Uterus (tissue), 4 donors: Measurements from ENCODE around the gene CDKAL1. TPM values are rescaled to one million over a fixed set of nuclear protein-coding genes. Genes with fewer than 3 reads are reported as not detected.

Experiments used
- DNase-seq, 2 donors: peaks; one replicate each; pipeline ENCODE4 v3.0.0-alpha.2; 2019 to 2020
- H3K27ac ChIP-seq, 2 donors: fragments of 200-600 bp; sonication (generic); 1 replicate in 1 of 2; 2 replicates in 1 of 2; pipeline ENCODE4 v1.5.1; 2016 to 2018
- H3K27me3 ChIP-seq, 2 donors: fragments of 200-600 bp; sonication (generic); one replicate each; pipeline ENCODE4 v1.5.1; 2018 to 2019; ENCODE audit warnings: control low read depth in 1 of 2
- H3K36me3 ChIP-seq, 2 donors: fragments of 200-600 bp; sonication (generic); one replicate each; pipeline ENCODE4 v1.5.1; 2019; ENCODE audit warnings: control low read depth in 1 of 2
- H3K4me1 ChIP-seq, 2 donors: fragments of 200-600 bp; sonication (generic); one replicate each; pipeline ENCODE4 v1.5.1; 2018 to 2019; ENCODE audit warnings: control low read depth in 1 of 2
- H3K4me3 ChIP-seq, 2 donors: fragments of 200-600 bp; sonication (generic); 1 replicate in 1 of 2; 2 replicates in 1 of 2; pipeline ENCODE4 v1.5.1; 2018 to 2019; ENCODE audit warnings: mild to moderate bottlenecking in 1 of 2
- H3K9me3 ChIP-seq, 2 donors: fragments of 200-600 bp; sonication (generic); one replicate each; pipeline ENCODE4 v1.5.1; 2019; ENCODE audit warnings: control low read depth in 1 of 2
- POLR2A ChIP-seq, 2 donors: fragments of 450-650 bp; IDR thresholded peaks; one replicate each; pipeline ENCODE4 v1.6.1; 2016; ENCODE audit warnings: antibody characterized with exemption in 2 of 2, mild to moderate bottlenecking in 1 of 2, moderate library complexity in 1 of 2
- intact Hi-C: fragments of 100-400 bp; cut with DNase I; formaldehyde crosslinking; loops from one replicate; pipeline ENCODE4 v1.15.1; 2023; ENCODE audit warnings: low total_unique reads
- total RNA-seq, 4 donors: library from RNA; depleted of rRNA in 3 of 4; stranded (reverse); fragments of >200 nt in 3 of 4; gene quantifications; one replicate each; pipeline versions ENCODE4 v1.1.0 to v1.2.4, GENCODE V29; 2014 to 2023
- TF ChIP-seq, protein P1 (sequence below), 4 experiments: fragments of 200-600 bp in 2 of 4; fragments of 450-650 bp in 2 of 4; sonication (generic) in 2 of 4; IDR thresholded peaks; one replicate each; pipeline ENCODE4 v1.5.1; 2016 to 2019; ENCODE audit warnings: antibody characterized with exemption in 4 of 4, mild to moderate bottlenecking in 2 of 4, moderate library complexity in 1 of 4
- donor health status: DM: yes; HTN: yes; CAD: no.

CDKAL1 gene
- total RNA-seq, 4 donors from 2014 or later = 5.0 to 51.7 (median 18.9) TPM

DNA sequence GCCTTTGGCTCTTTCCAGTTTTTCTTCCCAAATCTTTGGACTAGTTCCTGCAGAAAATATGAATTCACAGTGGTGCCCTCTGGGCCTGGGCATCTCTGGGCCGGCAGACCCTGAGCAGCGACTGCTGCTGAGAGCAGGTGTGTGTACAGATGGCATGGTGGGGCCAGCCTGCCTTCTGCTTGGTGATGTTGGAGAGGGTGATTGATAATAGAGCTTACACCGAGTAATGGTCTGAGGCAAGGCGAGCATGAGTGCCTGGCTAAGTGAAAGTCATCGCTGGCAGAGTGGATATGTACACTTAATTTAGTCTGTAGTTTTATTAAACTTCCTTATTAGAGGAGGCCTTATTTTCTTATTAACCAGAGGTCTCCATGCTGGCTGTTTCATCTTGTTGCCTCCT, 156.9 kb downstream of the CDKAL1 start:
- Histone ChIP-seq H3K27me3 (no peaks in the 10 kb centered on the region), H3K36me3 (no peaks in the 10 kb centered on the region), H3K27ac (no peak overlapping the region), H3K4me3 (no peak overlapping the region), H3K4me1 (no peaks in the 10 kb centered on the region), H3K9me3 (no peaks in the 10 kb centered on the region)
- no peak for TF ChIP-seq POLR2A (IDR thresholded peaks at IDR 0.05)
- TF ChIP-seq, protein P1, sequence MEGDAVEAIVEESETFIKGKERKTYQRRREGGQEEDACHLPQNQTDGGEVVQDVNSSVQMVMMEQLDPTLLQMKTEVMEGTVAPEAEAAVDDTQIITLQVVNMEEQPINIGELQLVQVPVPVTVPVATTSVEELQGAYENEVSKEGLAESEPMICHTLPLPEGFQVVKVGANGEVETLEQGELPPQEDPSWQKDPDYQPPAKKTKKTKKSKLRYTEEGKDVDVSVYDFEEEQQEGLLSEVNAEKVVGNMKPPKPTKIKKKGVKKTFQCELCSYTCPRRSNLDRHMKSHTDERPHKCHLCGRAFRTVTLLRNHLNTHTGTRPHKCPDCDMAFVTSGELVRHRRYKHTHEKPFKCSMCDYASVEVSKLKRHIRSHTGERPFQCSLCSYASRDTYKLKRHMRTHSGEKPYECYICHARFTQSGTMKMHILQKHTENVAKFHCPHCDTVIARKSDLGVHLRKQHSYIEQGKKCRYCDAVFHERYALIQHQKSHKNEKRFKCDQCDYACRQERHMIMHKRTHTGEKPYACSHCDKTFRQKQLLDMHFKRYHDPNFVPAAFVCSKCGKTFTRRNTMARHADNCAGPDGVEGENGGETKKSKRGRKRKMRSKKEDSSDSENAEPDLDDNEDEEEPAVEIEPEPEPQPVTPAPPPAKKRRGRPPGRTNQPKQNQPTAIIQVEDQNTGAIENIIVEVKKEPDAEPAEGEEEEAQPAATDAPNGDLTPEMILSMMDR (IDR thresholded peaks at IDR 0.05) = no peak
- DNase-seq = no peak
- intact Hi-C loops = no loop called here

DNA sequence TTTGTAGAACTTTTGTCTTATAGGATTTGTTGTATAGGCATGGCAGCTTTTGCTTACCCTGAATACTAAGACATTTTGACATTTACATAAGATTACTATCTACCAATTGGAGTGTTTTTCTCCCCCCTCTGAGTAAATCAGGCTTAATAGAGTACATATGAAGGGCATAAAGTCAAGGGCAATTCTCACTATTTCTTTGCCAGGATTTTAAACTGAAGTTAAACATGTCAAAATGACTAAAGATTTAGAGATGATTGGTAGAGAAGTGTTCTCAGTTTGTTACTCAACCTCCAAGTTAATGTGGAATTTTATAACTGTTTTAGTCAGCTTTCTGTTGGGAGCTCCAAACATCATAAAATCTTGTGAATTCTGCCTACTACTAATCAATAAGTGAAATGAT, 157.8 kb downstream of the CDKAL1 start:
- no peak for DNase-seq
- no peak for TF ChIP-seq POLR2A (IDR thresholded peaks at IDR 0.05)
- TF ChIP-seq, protein P1 (IDR thresholded peaks at IDR 0.05) = no peak
- H3K27me3 ChIP-seq = no peaks in the 10 kb centered on the region
- H3K36me3 ChIP-seq = no peaks in the 10 kb centered on the region
- intact Hi-C loops = no loop called here
- no peaks in the 10 kb centered on the region for H3K4me1 ChIP-seq
- H3K27ac ChIP-seq = no peak overlapping the region
- no peak overlapping the region for H3K4me3 ChIP-seq
- no peaks in the 10 kb centered on the region for H3K9me3 ChIP-seq

DNA sequence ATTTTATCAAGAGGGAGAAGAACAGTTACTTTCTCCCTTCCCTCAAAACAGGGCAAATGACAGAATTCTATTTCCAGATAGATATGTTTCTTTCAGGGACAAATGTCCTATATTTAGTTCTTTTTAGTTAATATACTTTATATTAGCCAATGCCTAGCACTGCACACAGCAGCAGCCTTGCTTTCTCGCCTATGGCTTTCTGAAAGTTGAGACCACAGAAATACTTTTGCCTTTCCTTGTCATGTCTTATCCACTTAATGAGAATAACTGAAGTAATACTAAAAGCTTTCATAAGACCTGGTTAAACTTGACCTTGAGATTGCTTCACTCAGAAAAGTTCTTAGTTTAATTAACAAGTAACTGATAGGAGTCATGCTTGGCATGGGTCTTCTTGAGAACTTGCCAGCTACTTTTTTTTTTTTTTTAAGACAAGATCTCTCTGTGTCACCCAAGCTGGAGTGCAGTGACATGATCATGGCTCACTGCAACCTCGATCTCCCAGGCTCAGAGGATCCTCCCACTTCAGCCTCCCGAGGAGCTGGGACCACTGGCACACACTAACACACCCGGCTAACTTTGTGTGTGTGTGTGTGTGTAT, 159.3 kb downstream of the CDKAL1 start:
- no peak for DNase-seq
- no peak overlapping the region for H3K27ac ChIP-seq
- H3K36me3 ChIP-seq = no peaks in the 10 kb centered on the region
- H3K9me3 ChIP-seq = no peaks in the 10 kb centered on the region
- H3K4me1 ChIP-seq = no peaks in the 10 kb centered on the region
- intact Hi-C loops = no loop called here
- no peak overlapping the region for H3K4me3 ChIP-seq
- TF ChIP-seq, protein P1 (IDR thresholded peaks at IDR 0.05) = no peak
- TF ChIP-seq POLR2A (IDR thresholded peaks at IDR 0.05) = no peak
- H3K27me3 ChIP-seq = no peaks in the 10 kb centered on the region

DNA sequence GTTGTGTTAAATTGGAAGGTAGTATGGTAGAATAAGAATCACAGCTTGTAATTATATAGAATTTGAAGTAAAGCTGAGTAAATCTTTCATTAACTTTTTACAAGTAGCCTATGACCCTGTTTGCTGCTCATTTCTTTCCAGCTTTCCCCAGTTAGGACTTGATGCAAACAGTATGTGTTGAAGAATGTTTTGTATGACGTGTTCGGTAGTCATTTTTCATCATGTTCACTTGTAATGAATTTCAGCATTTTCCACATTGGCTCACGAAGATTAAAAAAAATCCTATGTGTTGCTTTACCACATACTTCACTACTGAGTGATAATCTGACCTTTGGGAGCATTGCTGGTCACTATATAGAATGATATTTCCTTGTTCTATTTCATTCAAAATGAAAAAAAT, 162.4 kb downstream of the CDKAL1 start:
- Histone ChIP-seq H3K27ac (no peak overlapping the region), H3K4me3 (no peak overlapping the region), H3K9me3 (no peaks in the 10 kb centered on the region), H3K36me3 (no peaks in the 10 kb centered on the region), H3K27me3 (no peaks in the 10 kb centered on the region), H3K4me1 (no peaks in the 10 kb centered on the region)
- intact Hi-C loops = no loop called here
- no peak for TF ChIP-seq POLR2A (IDR thresholded peaks at IDR 0.05)
- TF ChIP-seq, protein P1 (IDR thresholded peaks at IDR 0.05) = no peak
- no peak for DNase-seq

DNA sequence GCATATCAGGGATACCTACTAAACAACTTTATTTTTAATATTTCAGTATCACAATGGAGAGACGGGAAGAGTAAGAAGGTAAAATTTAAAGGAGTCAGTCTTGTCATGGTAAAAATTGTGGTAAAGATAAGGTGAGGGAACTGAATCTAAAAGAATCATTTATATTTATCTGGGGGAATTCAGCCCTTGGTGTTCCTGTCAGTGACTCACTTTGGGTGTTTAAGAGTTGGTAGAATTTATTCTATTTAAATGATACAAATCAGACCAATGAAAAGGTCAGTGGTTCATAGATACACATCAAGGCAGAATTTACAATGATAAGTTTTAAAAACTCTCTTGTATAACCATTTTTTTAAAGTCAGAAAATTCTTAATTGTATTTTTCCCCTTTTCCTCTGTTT, 164.4 kb downstream of the CDKAL1 start:
- no peaks in the 10 kb centered on the region for H3K36me3 ChIP-seq
- H3K9me3 ChIP-seq = no peaks in the 10 kb centered on the region
- H3K27ac ChIP-seq = no peak overlapping the region
- H3K4me1 ChIP-seq = no peaks in the 10 kb centered on the region
- TF ChIP-seq POLR2A (IDR thresholded peaks at IDR 0.05) = no peak
- TF ChIP-seq, protein P1 (IDR thresholded peaks at IDR 0.05) = no peak
- H3K27me3 ChIP-seq = no peaks in the 10 kb centered on the region
- H3K4me3 ChIP-seq = no peak overlapping the region
- intact Hi-C loops = no loop called here
- DNase-seq = no peak
